Lower lobe of right lung (tissue), 2 donors: ENCODE measurements around the gene EOGT. TPM values are rescaled to one million over a fixed set of nuclear protein-coding genes. Genes with fewer than 3 reads are reported as not detected.

Source experiments
- ATAC-seq, 2 donors: fragments of 200-7000 bp; cut with Tn5 transposase; one replicate each; pipeline ENCODE4 v1.9.1; 2020 to 2022; ENCODE audit warnings: mild to moderate bottlenecking in 2 of 2, moderate library complexity in 2 of 2
- DNase-seq: peaks from one replicate; pipeline ENCODE4 v3.0.0-alpha.2; 2020
- H3K27ac ChIP-seq: fragments of 200-600 bp; one replicate; pipeline ENCODE4 v1.8.0; 2022
- H3K27me3 ChIP-seq: fragments of 200-600 bp; one replicate; pipeline ENCODE4 v1.8.0; 2022; ENCODE audit warnings: low read depth
- H3K36me3 ChIP-seq: fragments of 200-600 bp; one replicate; pipeline ENCODE4 v1.8.0; 2022; ENCODE audit warnings: mild to moderate bottlenecking
- H3K4me1 ChIP-seq: fragments of 200-600 bp; one replicate; pipeline ENCODE4 v1.8.0; 2022
- H3K4me3 ChIP-seq: fragments of 200-600 bp; one replicate; pipeline ENCODE4 v1.8.0; 2022; ENCODE audit warnings: mild to moderate bottlenecking
- H3K9me3 ChIP-seq: fragments of 200-600 bp; one replicate; pipeline ENCODE4 v1.8.0; 2022
- CTCF ChIP-seq: fragments of 200-600 bp; IDR thresholded peaks from one replicate; pipeline ENCODE4 v1.8.0; 2022; ENCODE audit warnings: antibody characterized with exemption, mild to moderate bottlenecking
- intact Hi-C: fragments of 100-400 bp; cut with DNase I; formaldehyde crosslinking; loops from one replicate; pipeline ENCODE4 v1.11.0; 2022
- total RNA-seq: library from RNA; stranded (reverse); fragmentation: NEBNext Ultra II Directional; extraction: Animal tissue kit (Norgen Biotek cat#: 25700); gene quantifications from one replicate; pipeline ENCODE4 v1.2.1, GENCODE V29; 2021
- donor health status: DM: no; HTN: yes; CAD: no; lungs with severe emphysema.

The EOGT gene
- total RNA-seq, 1 donor from 2014 or later, result 35.7 TPM

GRCh38 chr3:69014022-69014580, 617 bp upstream of the EOGT start:
- H3K27me3 ChIP-seq, result no peaks in the 10 kb centered on the region
- peaks cover 17% of the 10 kb centered on the region for H3K36me3 ChIP-seq
- H3K9me3 ChIP-seq, result no peaks in the 10 kb centered on the region
- ATAC-seq, result no peak
- TF ChIP-seq CTCF, result no peak
- H3K4me3 ChIP-seq, result peak overlapping the region; percentile 79
- intact Hi-C loops, result no loop called here
- peaks cover 35% of the 10 kb centered on the region for H3K4me1 ChIP-seq
- no peak for DNase-seq
- H3K27ac ChIP-seq, result peak overlapping the region; percentile 100

- ATAC-seq (peak; percentile 72 to 78), DNase-seq (peak; percentile 78)
- TF ChIP-seq CTCF, result no peak
- Histone ChIP-seq H3K36me3 (peaks cover 27% of the 10 kb centered on the region), H3K27ac (peak overlapping the region; percentile 100), H3K4me1 (peaks cover 44% of the 10 kb centered on the region), H3K9me3 (no peaks in the 10 kb centered on the region), H3K4me3 (peak overlapping the region; percentile 79), H3K27me3 (no peaks in the 10 kb centered on the region)
- intact Hi-C loops, result no loop called here
These were observed 658 bp downstream of the EOGT start for GRCh38 chr3:69012800-69013252.

- Histone ChIP-seq H3K27me3 (no peaks in the 10 kb centered on the region), H3K9me3 (no peaks in the 10 kb centered on the region), H3K36me3 (peaks cover 33% of the 10 kb centered on the region), H3K4me3 (peak overlapping the region; percentile 79), H3K27ac (peak overlapping the region; percentile 100), H3K4me1 (peaks cover 44% of the 10 kb centered on the region)
- TF ChIP-seq CTCF, result peak; percentile 5
- intact Hi-C loops, result no loop called here
- peak; percentile 62 for DNase-seq
- ATAC-seq, result peak; percentile 7 to 8
These were observed 1.2 kb downstream of the EOGT start for GRCh38 chr3:69012100-69012799.

GRCh38 chr3:69011096-69011730, 2.3 kb downstream of the EOGT start:
- Histone ChIP-seq H3K27me3 (no peaks in the 10 kb centered on the region), H3K27ac (peak overlapping the region; percentile 100), H3K4me1 (peaks cover 44% of the 10 kb centered on the region), H3K4me3 (peak overlapping the region; percentile 79), H3K36me3 (peaks cover 42% of the 10 kb centered on the region), H3K9me3 (no peaks in the 10 kb centered on the region)
- TF ChIP-seq CTCF, result no peak
- intact Hi-C loops, result no loop called here
- DNase-seq (no peak), ATAC-seq (no peak)

- Histone ChIP-seq H3K4me3 (no peak overlapping the region), H3K27me3 (no peaks in the 10 kb centered on the region), H3K36me3 (peaks cover 56% of the 10 kb centered on the region), H3K27ac (peak overlapping the region; percentile 56), H3K9me3 (no peaks in the 10 kb centered on the region), H3K4me1 (peaks cover 41% of the 10 kb centered on the region)
- intact Hi-C loops, result no loop called here
- TF ChIP-seq CTCF, result no peak
- ATAC-seq, result no peak
- no peak for DNase-seq
These were observed 3.7 kb downstream of the EOGT start for GRCh38 chr3:69009559-69010410.
